GM18498 (cell line): ENCODE measurements around the gene RABL6.
"Not testable (repeated sequence)": the region's sequence is repeated elsewhere in the genome, so short reads cannot be mapped to it uniquely, and the experiment has no call there.

Experiments used
- ATAC-seq: cut with Tn5 transposase; IDR thresholded peaks from one replicate; pipeline ENCODE4 v1.9.1; 2021; ENCODE audit warnings: mild to moderate bottlenecking, moderate library complexity; ENCODE audit not compliant: unreplicated experiment

The RABL6 gene

GRCh38 chr9:136774416-136775045 is 33.2 kb upstream of the RABL6 start:
- no peak for ATAC-seq

DNA sequence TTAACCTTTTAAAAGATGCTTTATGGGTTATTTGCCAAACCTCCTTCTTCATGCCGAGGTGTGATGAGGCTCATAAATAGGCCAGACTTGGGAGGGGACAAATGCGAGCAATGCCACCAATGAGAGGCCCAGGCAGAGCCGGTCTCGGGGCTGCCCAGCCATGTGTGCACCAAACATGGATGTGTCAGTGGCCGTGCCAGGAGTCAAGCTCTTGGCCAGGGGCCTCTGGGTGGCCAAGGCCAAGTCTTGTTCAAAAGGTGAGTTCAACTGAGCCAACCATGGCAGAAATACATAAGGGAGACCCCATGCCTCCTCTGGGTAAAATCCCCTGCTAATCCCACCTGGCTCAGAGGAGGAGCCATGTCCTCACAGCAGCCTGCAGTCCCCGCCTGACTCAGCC is 32.6 kb upstream of the RABL6 start:
- no peak for ATAC-seq

DNA sequence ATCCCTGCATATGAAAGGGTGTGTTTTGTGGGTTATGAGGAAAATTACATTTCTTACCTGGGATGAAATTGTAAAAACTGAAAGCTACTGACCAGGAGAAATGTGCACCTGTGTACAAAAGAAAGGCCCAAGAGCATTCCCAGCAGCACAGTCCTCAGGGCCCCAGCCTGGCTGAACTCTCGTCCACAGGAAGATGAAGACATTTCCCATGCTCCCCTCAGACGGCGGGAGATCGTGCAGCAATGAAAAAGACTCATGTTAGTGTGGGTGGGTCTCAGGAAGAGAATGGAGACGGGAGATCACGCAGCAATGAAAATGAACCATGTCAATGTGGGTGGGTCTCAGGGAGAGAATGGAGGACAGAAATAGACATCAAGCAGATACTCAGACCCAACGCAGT is 30.8 kb upstream of the RABL6 start:
- ATAC-seq = no peak

GRCh38 chr9:136777359-136777758 is 30.4 kb upstream of the RABL6 start:
- no peak for ATAC-seq

DNA sequence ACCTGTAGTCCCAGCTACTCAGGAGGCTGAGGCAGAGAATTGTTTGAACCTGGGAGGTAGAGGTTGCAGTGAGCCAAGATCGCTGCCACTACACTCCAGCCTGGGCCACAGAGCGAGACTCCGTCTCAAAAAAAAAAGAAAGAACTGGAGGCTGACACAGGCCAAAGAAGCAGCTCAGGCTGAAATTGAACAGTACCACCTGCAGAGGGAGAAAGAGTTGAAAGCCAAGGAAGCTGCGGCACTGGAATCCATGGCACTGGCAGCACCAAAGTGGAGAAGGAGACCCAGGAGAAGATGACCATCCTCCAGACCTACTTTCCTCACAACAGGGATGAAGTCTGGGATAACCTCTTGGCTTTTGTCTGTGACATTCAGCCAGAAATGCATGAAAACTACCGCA is 27.9 kb upstream of the RABL6 start:
- no peak for ATAC-seq

GRCh38 chr9:136782452-136782851 is 25.3 kb upstream of the RABL6 start:
- no peak for ATAC-seq

- ATAC-seq = no peak
Measured at GRCh38 chr9:136784249-136784996, 23.3 kb upstream of the RABL6 start.

- ATAC-seq = no peak
Measured at GRCh38 chr9:136784997-136785361, 22.8 kb upstream of the RABL6 start.

- not testable (repeated sequence) for ATAC-seq
Measured at GRCh38 chr9:136785565-136786355, 22.0 kb upstream of the RABL6 start.

DNA sequence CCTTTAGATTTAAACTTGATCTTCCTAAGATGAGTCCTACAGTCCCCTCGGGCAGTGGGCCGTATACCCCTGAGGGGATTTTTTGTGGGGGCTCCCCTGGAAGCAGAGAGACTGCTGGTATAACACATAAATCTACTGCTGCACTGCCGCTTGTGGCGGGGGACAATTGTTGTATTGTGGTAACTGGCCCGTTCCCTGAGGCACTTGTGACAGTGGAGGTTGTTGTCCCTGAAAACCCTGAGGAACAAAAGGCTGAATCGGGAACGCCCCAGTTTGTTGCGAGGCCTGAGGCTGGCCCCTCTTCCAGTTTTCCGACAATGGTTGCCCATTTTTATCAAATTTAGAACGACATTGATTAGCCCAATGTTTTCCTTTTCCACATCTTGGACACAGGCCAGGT is 21.3 kb upstream of the RABL6 start:
- no peak for ATAC-seq

- ATAC-seq = not testable (repeated sequence)
Measured at GRCh38 chr9:136786983-136787382, 20.8 kb upstream of the RABL6 start.

GRCh38 chr9:136787690-136788400 is 19.9 kb upstream of the RABL6 start:
- ATAC-seq = no peak

- not testable (repeated sequence) for ATAC-seq
Measured at GRCh38 chr9:136788644-136789522, 18.9 kb upstream of the RABL6 start.

GRCh38 chr9:136789523-136789937 is 18.2 kb upstream of the RABL6 start:
- ATAC-seq = no peak

- peak; percentile 87 for ATAC-seq
Measured at GRCh38 chr9:136790640-136791515, 16.9 kb upstream of the RABL6 start, which contains the start of gene TMEM141. Gene TMEM141, plus strand, starts transcription at chr9:136791344. Its CDS starts 27 bp downstream, at chr9:136791371.

GRCh38 chr9:136791516-136792276 is 16.1 kb upstream of the RABL6 start:
- peak; percentile 6 for ATAC-seq

GRCh38 chr9:136792321-136793085 is 15.2 kb upstream of the RABL6 start:
- ATAC-seq = no peak
